Activated gamma-delta T cell treated with anti-CD3 and anti-CD28 coated beads, Interleukin-2, amount 50 U/mL, for 16 hours (primary cell): Measurements from ENCODE around the gene PAMR1.

ENCODE experiments used
- DNase-seq: peaks from one replicate; pipeline ENCODE4 v3.0.0-alpha.2; 2020; ENCODE audit warnings: low read depth

Gene PAMR1

DNA sequence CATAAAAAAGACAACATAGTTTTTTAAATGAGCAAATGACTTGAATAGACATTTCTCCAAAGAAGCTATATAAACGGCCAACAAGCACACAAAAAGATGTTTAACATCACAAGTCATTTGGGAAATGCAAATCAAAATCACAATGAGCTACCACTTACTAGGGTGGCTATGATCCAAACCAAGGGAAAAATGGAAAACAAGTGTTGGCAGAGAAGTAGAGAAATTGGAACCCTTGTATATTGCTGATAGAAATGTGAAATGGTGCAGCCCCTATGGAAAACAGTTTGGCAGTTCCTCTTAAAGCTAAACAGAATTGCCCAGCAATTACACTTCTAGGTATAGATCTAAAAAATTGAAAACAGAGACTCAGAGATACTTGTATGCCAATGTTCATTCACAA, 29.0 kb downstream of the PAMR1 start:
- DNase-seq, result no peak

DNA sequence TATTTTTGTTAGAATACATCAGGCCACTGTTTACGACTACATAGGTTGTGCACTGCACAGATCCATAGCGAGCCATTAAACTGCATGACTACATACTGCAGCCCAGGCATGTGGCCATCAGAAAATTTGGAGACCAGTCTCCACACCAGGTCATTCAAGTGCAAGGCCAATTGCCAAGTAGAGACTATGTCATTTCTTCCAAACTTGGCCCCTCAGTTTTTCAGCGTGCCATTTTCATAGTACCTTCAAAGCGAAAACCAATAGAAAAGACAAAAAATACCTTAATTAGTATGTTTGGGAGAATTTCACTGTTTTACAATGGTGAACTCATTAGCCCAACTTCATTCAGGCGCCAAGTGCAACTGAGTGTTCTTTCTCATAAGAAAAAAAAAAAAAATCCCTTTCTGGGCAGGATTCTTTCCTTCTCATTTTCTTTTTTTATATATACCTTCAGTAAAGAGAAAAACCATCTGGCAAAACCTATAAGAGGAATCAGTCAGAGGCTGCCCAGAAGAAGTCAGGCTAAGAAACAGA, 30.4 kb downstream of the PAMR1 start:
- DNase-seq, result no peak

DNA sequence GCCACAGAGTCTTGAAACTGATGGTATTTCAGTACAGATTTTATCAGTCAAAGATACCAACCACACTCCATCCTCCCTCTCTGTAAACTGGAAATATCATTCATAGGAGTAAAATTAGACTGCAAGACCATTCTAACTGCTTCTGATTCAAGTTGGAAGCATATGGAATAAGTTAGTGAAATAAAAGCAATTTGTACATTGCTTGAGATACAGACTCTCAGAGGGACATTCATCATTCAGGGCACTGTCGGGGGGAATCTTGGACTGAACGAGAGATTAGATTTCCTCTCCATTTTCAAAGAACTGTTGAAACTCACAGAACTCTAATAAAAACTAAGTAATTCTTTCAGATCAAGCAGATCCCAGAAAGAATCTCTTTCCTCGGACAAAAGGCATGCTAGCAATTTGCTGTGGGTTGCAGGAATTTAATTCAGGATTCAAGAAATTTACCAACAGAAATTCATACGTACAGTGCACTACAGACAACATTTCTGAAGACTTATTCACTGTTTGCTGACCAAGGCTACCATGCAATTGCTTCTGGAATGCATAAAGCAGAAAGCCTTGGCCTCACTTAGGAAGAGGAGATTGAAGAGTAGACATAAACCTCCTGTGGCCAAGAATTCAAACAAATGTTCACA, 34.1 kb downstream of the PAMR1 start:
- DNase-seq, result no peak

DNA sequence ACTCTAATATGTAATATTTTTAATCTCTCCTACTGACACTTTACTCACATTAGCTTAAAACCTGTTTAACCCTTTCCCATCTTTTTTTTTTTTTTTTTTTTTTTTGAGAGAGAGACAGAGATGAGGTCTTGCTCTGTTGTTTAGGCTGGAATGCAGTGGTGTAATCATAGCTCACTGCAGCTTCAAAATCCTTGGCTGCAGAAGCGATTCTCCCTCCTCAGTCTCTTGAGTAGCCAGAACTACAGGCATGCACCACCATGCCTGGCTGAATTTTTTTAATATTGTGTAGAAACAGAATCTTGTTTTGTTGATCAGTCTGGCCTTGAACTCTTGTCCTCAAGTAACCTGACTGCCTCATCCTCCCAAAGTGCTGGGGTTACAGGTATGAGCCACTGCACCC, 37.3 kb downstream of the PAMR1 start:
- no peak for DNase-seq

DNA sequence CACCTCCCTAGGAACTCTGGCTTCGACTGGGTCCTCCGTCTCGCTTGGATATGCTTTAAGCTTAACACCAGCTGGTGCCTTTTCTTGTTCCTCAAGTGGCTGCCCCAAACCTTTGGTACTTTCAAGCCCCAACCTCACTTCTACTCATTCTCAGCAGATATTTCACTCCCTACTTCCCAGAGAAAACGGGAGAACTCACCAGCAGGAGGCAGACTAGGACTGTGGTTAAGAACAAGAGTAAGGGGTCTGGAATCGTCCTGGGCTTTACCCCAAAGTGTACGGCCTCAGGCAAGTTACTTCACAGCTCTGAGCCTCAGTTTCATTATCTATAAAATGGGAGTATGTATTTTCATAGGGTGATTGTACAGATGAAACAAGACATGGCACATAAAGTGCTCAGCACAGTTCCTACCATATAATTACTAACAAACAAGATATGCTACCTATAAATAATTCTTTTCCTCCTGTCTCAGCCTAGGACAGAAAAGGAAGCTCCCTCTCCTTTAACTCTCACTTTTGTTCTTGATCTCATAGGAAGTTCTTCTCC, 37.8 kb downstream of the PAMR1 start:
- DNase-seq, result no peak

DNA sequence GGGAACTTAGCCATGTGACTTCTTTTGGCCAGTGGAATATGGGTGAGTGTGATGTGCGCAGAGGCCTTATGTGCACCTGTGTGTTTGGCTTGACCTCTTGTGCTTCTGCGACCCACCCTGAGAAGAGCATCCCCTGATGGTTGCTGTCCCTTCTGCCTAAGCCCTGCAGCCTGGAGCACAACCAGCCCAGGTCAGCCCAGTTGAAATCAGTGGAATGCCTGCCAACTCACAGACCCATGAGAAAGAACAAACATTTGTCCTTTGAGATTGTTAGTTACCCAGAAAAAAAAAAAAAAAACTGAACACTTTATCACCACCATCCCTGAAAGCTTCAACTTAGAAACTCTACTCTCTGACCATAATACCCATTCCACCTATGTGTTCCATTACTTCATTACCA, 38.5 kb downstream of the PAMR1 start:
- DNase-seq, result no peak

DNA sequence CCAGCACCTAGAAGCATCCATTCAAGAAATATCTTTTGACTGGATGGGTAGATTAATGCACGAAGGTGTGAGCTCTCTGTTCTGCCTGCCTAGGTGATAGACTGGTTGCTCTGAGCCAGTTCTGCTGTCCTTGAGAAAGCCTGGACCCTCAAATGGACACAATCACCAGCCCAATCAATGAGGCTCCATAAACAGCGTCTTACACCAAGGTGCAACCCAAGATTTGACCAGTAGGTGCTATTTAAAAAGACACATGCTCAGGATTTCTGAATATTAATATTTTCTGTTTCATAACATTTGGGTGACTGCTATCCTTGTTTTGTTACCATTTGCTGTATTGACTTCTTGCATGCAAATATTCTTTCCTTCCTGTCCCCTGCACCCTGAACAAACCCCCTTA, 39.0 kb downstream of the PAMR1 start:
- no peak for DNase-seq

DNA sequence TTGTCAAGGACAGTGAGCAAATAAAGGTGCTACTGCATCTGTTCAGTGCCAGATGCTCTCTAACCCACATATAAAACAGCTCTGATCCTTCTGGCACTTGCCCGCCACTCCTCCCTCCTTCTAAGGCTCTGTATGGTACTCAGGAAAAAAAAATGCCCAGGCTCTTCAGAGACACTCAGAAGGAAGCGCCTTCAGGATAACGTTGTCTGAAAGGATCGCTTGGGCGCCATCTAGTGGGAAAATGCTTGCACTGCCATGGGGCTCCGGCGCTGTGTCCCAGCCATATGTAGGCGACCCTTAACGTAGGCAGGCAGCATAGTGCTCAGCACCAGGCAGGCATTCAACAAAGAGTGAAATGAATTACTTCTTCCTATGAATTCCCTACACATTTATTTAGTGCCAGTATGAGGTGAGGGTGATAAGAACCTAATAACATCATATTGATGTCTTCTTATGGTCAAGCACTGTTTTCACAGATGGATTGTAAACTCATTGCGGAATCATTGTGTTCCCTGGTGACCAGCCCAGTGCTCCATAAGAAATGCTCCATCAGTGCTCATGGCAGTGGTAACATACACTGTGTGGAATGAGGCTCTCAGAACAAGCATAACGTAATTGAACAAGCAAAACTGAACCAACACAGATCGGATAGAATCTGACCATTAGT, 39.6 kb downstream of the PAMR1 start:
- DNase-seq, result peak; percentile 57

DNA sequence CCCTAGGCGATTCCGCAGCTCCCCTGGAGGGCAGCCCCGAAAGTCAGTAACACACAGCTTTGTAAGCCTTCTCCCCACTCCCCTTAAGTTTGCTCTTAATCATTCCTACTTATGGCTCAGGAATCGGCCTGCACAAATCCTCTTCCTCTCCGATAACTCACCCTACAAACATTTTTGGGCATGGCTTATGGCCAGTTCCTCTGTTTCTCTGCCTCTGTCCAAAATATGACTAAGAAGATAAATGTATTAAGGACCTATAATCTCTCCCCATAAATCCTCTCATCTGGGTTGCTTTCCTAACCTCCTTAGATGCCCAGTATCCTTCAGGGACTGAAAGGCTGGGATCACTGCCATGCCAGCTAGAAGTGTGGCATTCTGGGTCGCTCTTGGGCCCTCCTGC, 41.0 kb downstream of the PAMR1 start:
- DNase-seq, result no peak

DNA sequence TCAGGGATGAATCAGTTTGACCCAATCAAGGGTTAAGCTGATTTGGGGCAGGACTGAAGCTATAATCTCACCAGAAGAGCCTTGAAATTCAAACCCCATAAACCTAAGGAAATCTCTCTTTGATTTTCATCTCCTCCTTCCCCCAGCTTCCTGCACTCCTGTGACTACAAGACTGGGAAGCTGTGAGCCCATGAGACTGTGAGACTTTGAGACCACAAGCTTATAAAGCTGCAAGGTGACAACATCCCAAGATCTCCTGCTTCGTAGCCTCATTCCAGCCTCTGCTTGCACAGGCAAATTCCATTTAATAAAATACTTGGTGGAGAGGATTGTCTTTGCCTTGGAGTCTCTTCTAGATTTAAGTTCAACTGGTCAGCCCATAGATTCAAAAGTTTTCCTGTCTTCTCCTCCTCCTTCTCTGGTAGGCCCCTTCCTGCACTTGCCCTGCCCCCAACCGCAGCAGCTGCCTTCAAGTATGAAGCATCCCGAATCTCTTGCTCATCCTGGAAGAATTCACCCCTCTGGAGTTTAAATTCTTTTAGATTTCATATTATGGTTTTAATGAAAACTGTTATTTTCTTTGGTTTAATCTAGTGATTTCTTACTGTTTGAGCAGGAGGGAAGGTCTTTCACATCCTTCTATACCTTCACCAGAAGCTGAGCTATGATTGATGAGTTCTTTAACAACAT, 42.1 kb downstream of the PAMR1 start:
- no peak for DNase-seq

DNA sequence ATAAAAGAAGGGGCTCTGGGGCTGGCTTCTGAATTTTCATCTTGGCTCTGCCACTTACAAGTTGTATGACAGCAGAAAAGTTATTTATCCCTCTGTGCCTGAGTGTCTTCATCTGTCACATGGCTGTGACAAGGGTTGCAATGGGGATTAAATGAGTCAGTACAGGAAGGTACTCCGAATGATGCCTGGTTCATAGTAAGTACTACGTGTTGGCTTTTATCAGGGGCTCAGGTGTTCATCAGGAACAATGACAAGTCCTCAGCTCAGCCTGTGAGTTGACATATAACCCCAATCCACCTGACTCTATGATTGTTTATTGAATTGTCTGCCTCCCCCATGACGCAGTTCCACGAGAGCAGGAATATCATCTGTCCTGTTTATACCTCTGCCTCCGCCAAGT, 45.7 kb downstream of the PAMR1 start:
- DNase-seq, result no peak

DNA sequence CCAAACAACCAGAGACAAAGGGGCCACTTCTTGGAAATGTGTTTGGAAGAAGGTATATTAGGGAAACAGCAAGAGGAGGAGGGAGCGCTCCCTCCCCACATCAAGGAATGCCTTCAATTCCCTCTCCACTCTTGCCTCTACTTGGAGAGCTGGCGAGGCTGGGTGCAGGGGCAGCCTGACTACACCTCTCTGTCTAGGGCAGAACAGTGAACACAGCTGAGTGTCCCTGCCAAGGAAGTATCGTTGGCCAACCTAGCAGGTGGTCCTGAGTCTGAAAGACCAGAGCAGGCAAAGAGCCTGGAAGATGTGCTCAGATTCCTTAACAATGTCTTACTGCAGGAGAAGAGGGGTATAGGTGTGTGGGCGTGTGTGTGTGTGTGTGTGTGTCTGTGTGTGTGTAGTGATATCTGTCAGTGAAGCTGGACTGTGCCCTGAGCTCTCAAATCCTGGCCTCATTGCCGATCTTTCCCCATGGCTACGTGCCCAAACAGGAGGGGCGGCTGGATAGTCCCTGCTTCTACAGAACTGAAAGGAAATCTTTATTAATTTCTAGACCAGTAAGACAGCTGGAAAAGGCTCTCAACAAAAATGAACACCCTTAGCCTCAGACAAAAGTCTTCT, 46.8 kb downstream of the PAMR1 start:
- DNase-seq, result no peak

DNA sequence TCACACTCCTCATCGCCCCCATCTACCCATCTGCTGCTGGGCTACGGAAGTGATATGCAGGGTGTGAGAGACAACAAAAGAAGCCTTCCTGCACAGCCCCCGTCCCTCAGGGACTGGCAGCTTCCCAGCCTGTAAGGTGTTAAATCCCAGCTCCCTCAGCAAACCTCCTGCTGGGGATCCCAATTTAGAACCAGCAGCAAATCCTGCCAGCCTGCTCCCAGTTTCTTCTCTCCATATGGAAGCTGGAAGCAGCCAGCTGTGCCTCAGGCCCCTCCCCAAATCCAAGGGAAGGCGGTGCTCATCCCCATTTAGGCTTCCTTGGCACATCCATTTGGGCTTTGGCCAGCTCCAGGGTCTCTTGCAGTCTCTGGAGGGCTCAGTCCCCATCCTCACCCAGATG, 47.5 kb downstream of the PAMR1 start:
- DNase-seq, result no peak

DNA sequence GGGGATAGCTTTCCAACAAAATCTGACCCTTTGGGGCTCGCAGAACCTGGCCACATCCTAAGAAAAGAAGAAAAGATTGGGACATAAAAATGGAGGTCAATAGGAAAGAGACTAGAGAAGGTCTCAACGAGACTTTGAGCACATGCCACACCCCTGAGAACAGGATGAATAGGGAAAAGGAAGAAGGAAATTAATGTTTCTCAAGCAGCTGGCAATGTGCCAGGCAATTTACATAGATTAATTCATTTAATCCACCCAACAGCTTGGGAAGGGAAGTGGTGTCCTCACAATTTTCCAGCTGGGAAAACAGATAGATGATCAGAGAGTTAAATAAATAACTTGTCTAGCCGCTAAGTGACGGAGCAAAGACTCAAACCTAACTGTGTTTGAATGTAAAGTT, 50.7 kb downstream of the PAMR1 start:
- DNase-seq, result no peak

DNA sequence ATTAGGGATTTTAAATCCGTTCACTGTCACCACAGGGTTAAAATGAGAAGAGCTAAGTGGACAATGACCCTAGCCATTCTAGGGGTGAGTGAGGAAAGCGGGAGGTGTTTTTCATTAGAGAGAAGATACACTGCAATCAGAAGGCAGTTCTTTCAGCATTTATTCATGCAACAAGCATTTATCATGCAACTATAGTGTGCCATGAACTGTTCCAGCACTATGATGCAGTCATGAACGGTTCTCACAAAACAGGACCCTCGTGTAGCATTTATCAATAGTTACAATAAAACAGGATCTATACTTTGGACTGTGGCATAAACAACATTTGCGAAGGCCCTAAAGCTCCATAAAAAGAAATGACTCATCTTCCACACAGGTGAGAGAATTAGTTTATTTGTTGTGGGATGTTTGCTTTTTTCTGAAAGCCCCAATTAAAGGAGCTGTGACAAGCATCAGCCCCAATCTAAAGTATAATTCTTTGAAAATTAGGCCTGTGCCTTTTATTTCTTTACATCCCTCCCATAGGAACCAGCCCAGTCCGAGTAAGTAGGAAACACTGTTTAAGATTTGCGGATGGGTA, 51.5 kb downstream of the PAMR1 start:
- DNase-seq, result no peak

DNA sequence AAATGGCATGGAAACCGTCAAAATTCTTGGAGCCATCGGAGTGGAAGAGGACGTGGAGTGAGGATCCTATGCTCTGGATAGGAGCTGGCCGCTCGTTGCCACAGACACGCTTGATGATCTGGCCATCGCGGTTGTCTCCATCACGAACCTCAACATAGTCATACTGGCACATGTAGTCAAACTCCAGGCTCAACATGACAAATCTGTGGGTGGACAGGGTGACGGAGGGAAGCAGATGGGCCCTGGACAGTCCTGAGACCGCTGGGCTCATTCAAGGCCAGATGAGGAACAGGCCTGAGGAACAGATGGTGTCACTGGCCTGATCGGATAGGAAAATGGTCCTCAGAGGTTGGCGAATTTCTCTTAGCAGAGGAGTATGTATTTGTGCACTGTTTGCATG, 54.8 kb downstream of the PAMR1 start:
- DNase-seq, result no peak

DNA sequence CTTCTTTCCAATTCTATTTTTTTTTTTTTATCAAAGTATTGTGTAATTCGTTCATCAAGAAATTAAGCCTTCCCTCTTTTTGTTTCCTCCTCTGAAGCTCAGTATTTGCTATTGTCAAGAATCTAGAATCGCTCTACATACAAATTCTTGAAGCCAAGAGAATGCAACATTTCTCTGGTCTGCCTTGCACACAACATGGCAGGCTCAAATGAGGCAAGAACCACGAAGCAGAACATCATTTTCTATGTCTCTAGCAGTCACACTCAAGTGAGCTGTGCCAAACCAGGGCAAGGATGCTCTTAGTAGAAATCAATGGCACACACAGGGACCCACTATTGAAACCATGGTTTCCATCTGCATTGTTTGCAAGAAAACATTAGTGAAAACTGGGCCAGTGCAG, 59.4 kb downstream of the PAMR1 start:
- no peak for DNase-seq

DNA sequence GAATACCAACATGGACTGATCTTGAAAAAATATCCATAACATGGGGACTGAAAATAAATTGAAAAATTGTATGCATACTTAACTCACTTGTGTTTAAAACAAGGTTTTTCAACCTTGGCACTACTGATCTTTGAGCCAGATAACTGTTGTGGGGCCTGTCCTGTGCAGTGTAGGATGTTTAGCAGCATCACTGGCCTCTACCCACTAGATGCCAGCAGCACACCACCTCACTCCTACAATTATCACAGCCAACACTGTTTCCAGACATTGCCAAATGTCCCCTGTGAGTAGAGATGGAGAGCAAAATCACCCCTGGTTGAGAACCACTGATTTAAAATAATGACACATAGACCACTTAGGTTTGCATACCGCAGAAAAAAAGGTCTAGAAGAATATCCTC, 61.1 kb downstream of the PAMR1 start:
- no peak for DNase-seq

DNA sequence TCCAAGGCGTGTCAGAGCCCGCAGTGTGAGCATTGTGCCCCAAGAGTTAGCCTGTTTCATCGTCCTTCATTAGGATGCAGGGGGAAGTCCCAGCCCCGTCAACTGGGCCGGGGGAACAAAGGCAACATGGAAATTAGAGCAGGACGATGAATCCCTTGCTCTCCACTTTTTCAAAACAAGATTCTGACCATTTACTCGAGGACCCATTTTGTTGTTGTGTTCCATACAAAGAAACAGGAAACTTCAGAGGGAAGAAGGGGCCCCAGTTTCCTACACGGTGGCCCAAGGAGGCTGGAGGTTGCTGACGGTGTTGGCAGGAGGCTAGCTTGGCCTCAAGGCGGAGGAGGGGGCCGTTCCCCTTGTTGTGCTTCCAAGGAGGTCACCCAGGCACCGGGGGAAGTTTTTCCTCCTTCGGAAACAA, 62.1 kb downstream of the PAMR1 start:
- DNase-seq, result no peak

DNA sequence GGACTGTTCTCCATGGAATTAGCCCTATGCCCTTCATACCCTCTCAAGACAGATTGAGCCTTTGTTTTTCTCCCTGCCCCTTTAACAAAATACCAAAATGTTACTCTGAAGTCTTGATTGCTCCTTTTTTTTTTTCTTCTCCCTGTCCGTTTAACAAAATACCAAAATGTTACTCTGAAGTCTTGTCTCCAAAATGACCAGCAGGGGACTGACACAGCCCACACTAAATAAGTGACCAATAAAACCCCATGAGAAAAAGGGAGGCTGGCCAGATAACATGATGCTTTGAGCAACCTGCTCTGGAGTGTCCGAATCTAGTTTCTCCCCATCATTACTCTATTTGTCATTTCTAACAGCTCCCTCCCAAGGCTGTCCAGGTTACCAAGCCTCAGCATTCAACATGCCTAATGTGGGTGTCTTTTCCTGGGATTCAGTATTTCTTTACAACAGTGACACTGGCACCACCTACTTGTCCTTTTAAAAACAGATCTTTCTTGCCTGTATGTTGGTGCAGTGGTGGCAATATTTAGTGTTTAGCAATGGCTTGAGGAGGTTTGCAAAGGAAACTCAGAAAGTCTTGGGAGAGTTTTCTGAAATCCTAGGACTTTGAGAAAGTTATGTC, 63.4 kb downstream of the PAMR1 start:
- DNase-seq, result no peak

DNA sequence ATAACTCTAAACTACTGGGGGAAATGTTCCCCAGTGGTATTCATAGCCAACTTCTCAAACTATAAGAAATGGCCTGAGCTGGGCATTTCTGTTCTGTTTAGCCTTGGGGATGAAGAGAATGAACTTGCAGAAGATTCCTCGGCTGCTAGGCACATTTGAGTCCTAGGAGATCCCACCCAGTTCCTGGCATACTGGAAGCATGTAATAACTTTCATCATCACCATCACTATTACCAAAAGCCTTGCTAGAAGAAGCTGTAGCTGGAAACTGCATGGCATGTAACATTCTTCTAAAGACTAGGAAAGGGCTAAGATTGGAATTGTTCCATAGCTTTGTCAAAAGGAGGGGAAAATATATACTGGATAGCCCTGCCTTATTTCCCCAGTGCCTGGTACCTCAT, 65.9 kb downstream of the PAMR1 start:
- no peak for DNase-seq

DNA sequence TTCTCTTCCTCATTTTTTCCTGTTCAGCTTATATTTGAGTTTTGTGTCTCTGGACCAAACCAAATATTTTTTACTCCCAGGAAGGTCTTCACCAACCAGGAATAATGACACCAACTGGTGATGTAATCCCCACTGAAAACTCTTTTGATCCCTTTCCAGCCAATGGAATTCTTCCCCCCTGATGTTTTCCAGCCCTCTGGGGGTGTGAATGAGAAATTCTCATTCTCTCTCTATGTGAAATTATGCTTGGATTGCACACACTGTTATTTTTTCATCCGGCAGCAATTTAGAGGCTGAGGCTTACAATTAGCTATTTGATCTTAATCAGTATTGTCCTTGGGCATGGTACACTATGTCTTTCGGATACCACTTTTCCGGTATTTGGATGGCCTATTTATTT, 66.6 kb downstream of the PAMR1 start:
- DNase-seq, result no peak
